ENCODE results near the gene WNT1. TPM values are rescaled to one million over a fixed set of nuclear protein-coding genes. Genes with fewer than 3 reads are reported as not detected.
A peak's percentile ranks its signal among the peaks of the same experiment; 100 is the strongest.

Gene WNT1
- not detected for total RNA-seq

GRCh38 chr12:48978291-48978740 is at the start of gene WNT1:
Gene WNT1, plus strand, starts transcription at chr12:48978322. Its CDS starts 329 bp downstream, at chr12:48978651.
- peaks cover 29% of the 10 kb centered on the region for H3K4me1 Mint-ChIP-seq
- peaks cover 34% of the 10 kb centered on the region for H3K27me3 Mint-ChIP-seq
- peak within 1 kb of the TSS; percentile 72 for H3K27ac Mint-ChIP-seq
- no peaks in the 10 kb centered on the region for H3K9me3 Mint-ChIP-seq
- ATAC-seq (replicated peaks) = peak; percentile 6
- peak within 1 kb of the TSS; percentile 75 for H3K4me3 Mint-ChIP-seq
- H3K36me3 Mint-ChIP-seq (ENCODE audit: low read depth) = peaks cover 9% of the 10 kb centered on the region

GRCh38 chr12:48929551-48929950 is 48.6 kb upstream of the WNT1 start:
- Mint-ChIP-seq H3K9me3 (no peaks in the 10 kb centered on the region), H3K4me1 (peaks cover 43% of the 10 kb centered on the region), H3K4me3 (no peak overlapping the region), H3K27me3 (no peaks in the 10 kb centered on the region), H3K27ac (no peak overlapping the region), H3K36me3 (ENCODE audit: low read depth) (peaks cover 57% of the 10 kb centered on the region)
- ATAC-seq (replicated peaks) = no peak

GRCh38 chr12:48930475-48930874 is 47.6 kb upstream of the WNT1 start:
- H3K4me1 Mint-ChIP-seq = peaks cover 50% of the 10 kb centered on the region
- ATAC-seq (replicated peaks) = no peak
- no peak overlapping the region for H3K4me3 Mint-ChIP-seq
- H3K9me3 Mint-ChIP-seq = no peaks in the 10 kb centered on the region
- peaks cover 59% of the 10 kb centered on the region for H3K36me3 Mint-ChIP-seq (ENCODE audit: low read depth)
- H3K27me3 Mint-ChIP-seq = no peaks in the 10 kb centered on the region
- H3K27ac Mint-ChIP-seq = no peak overlapping the region

- peaks cover 73% of the 10 kb centered on the region for H3K36me3 Mint-ChIP-seq (ENCODE audit: low read depth)
- peaks cover 55% of the 10 kb centered on the region for H3K4me1 Mint-ChIP-seq
- peak overlapping the region; percentile 67 for H3K4me3 Mint-ChIP-seq
- H3K9me3 Mint-ChIP-seq = no peaks in the 10 kb centered on the region
- H3K27ac Mint-ChIP-seq = peak overlapping the region; percentile 88
- H3K27me3 Mint-ChIP-seq = no peaks in the 10 kb centered on the region
- peak; percentile 76 for ATAC-seq (replicated peaks)
Observed at GRCh38 chr12:48932878-48933277, 45.2 kb upstream of the WNT1 start.

- H3K36me3 Mint-ChIP-seq (ENCODE audit: low read depth) = peaks cover 82% of the 10 kb centered on the region
- no peaks in the 10 kb centered on the region for H3K9me3 Mint-ChIP-seq
- H3K4me3 Mint-ChIP-seq = peak overlapping the region; percentile 67
- no peaks in the 10 kb centered on the region for H3K27me3 Mint-ChIP-seq
- peak; percentile 82 for ATAC-seq (replicated peaks)
- H3K27ac Mint-ChIP-seq = peak overlapping the region; percentile 88
- H3K4me1 Mint-ChIP-seq = peaks cover 55% of the 10 kb centered on the region
Observed at GRCh38 chr12:48933664-48934311, 44.3 kb upstream of the WNT1 start.

GRCh38 chr12:48934312-48934706 is 43.8 kb upstream of the WNT1 start:
- no peak for ATAC-seq (replicated peaks)
- H3K36me3 Mint-ChIP-seq (ENCODE audit: low read depth) = peaks cover 85% of the 10 kb centered on the region
- peak overlapping the region; percentile 88 for H3K27ac Mint-ChIP-seq
- H3K27me3 Mint-ChIP-seq = no peaks in the 10 kb centered on the region
- H3K4me3 Mint-ChIP-seq = peak overlapping the region; percentile 67
- H3K9me3 Mint-ChIP-seq = no peaks in the 10 kb centered on the region
- H3K4me1 Mint-ChIP-seq = peaks cover 55% of the 10 kb centered on the region

- H3K27ac Mint-ChIP-seq = peak overlapping the region; percentile 75
- no peak overlapping the region for H3K4me3 Mint-ChIP-seq
- peaks cover 86% of the 10 kb centered on the region for H3K36me3 Mint-ChIP-seq (ENCODE audit: low read depth)
- H3K4me1 Mint-ChIP-seq = peaks cover 43% of the 10 kb centered on the region
- peak; percentile 43 for ATAC-seq (replicated peaks)
- no peaks in the 10 kb centered on the region for H3K27me3 Mint-ChIP-seq
- no peaks in the 10 kb centered on the region for H3K9me3 Mint-ChIP-seq
Observed at GRCh38 chr12:48936379-48936979, 41.6 kb upstream of the WNT1 start.

- Mint-ChIP-seq H3K27ac (no peak overlapping the region), H3K36me3 (ENCODE audit: low read depth) (peaks cover 93% of the 10 kb centered on the region), H3K4me1 (peaks cover 44% of the 10 kb centered on the region), H3K9me3 (no peaks in the 10 kb centered on the region), H3K27me3 (no peaks in the 10 kb centered on the region), H3K4me3 (no peak overlapping the region)
- ATAC-seq (replicated peaks) = no peak
Observed at GRCh38 chr12:48937170-48937569, 41.0 kb upstream of the WNT1 start.

GRCh38 chr12:48938805-48939204 is 39.3 kb upstream of the WNT1 start:
- no peak for ATAC-seq (replicated peaks)
- H3K27me3 Mint-ChIP-seq = no peaks in the 10 kb centered on the region
- H3K36me3 Mint-ChIP-seq (ENCODE audit: low read depth) = peaks cover 83% of the 10 kb centered on the region
- no peak overlapping the region for H3K27ac Mint-ChIP-seq
- H3K4me3 Mint-ChIP-seq = no peak overlapping the region
- H3K4me1 Mint-ChIP-seq = peaks cover 34% of the 10 kb centered on the region
- no peaks in the 10 kb centered on the region for H3K9me3 Mint-ChIP-seq

GRCh38 chr12:48940181-48940580 is 37.9 kb upstream of the WNT1 start:
- no peak for ATAC-seq (replicated peaks)
- Mint-ChIP-seq H3K36me3 (ENCODE audit: low read depth) (peaks cover 75% of the 10 kb centered on the region), H3K9me3 (no peaks in the 10 kb centered on the region), H3K27ac (no peak overlapping the region), H3K4me3 (no peak overlapping the region), H3K4me1 (peaks cover 22% of the 10 kb centered on the region), H3K27me3 (no peaks in the 10 kb centered on the region)

GRCh38 chr12:48943221-48943620 is 34.9 kb upstream of the WNT1 start:
- Mint-ChIP-seq H3K4me1 (peaks cover 14% of the 10 kb centered on the region), H3K36me3 (ENCODE audit: low read depth) (peaks cover 59% of the 10 kb centered on the region), H3K9me3 (no peaks in the 10 kb centered on the region), H3K27ac (no peak overlapping the region), H3K4me3 (no peak overlapping the region), H3K27me3 (no peaks in the 10 kb centered on the region)
- no peak for ATAC-seq (replicated peaks)

GRCh38 chr12:48946205-48946604 is 31.9 kb upstream of the WNT1 start:
- H3K4me1 Mint-ChIP-seq = peaks cover 20% of the 10 kb centered on the region
- H3K27ac Mint-ChIP-seq = peak overlapping the region; percentile 61

GRCh38 chr12:48946943-48947342 is 31.2 kb upstream of the WNT1 start:
- H3K4me1 Mint-ChIP-seq = peaks cover 20% of the 10 kb centered on the region

More at GRCh38 chr12:48946205-48946604, 31.9 kb upstream of the WNT1 start:
- Mint-ChIP-seq H3K9me3 (no peaks in the 10 kb centered on the region), H3K4me3 (no peak overlapping the region), H3K27me3 (no peaks in the 10 kb centered on the region), H3K36me3 (ENCODE audit: low read depth) (peaks cover 43% of the 10 kb centered on the region)
- no peak for ATAC-seq (replicated peaks)

GRCh38 chr12:48947727-48948126 is 30.4 kb upstream of the WNT1 start:
- Mint-ChIP-seq H3K27me3 (no peaks in the 10 kb centered on the region), H3K4me1 (peaks cover 21% of the 10 kb centered on the region), H3K4me3 (no peak overlapping the region), H3K27ac (peak overlapping the region; percentile 40), H3K9me3 (no peaks in the 10 kb centered on the region), H3K36me3 (ENCODE audit: low read depth) (peaks cover 39% of the 10 kb centered on the region)
- no peak for ATAC-seq (replicated peaks)

More at GRCh38 chr12:48946943-48947342, 31.2 kb upstream of the WNT1 start:
- Mint-ChIP-seq H3K27me3 (no peaks in the 10 kb centered on the region), H3K4me3 (no peak overlapping the region), H3K27ac (peak overlapping the region; percentile 61), H3K9me3 (no peaks in the 10 kb centered on the region), H3K36me3 (ENCODE audit: low read depth) (peaks cover 39% of the 10 kb centered on the region)
- no peak for ATAC-seq (replicated peaks)

- no peak for ATAC-seq (replicated peaks)
- peaks cover 44% of the 10 kb centered on the region for H3K4me1 Mint-ChIP-seq
- peaks cover 70% of the 10 kb centered on the region for H3K36me3 Mint-ChIP-seq (ENCODE audit: low read depth)
- H3K9me3 Mint-ChIP-seq = no peaks in the 10 kb centered on the region
- no peak overlapping the region for H3K4me3 Mint-ChIP-seq
- H3K27me3 Mint-ChIP-seq = no peaks in the 10 kb centered on the region
- no peak overlapping the region for H3K27ac Mint-ChIP-seq
Observed at GRCh38 chr12:48952691-48953090, 25.4 kb upstream of the WNT1 start.

Measured in activated T-helper 17 cell treated with anti-CD3 and anti-CD28 coated beads, Interleukin-2, amount 50 U/mL, for 72 hours (primary cell).